IPS DF 6.9 (cell line): ENCODE data around the gene WDR77.

ENCODE experiments used
- DNase-seq: peaks from one replicate; pipeline ENCODE4 v3.0.0-alpha.2; 2013; ENCODE audit warnings: low read depth, low spot score
- H3K27ac ChIP-seq: one replicate; pipeline ENCODE4 v1.5.1; 2013; ENCODE audit warnings: low read length, control low read depth
- H3K27me3 ChIP-seq: 2 replicates; pipeline ENCODE4 v1.6.1; 2013; ENCODE audit warnings: mild to moderate bottlenecking, low read length; ENCODE audit not compliant: control insufficient read depth, insufficient read depth
- H3K36me3 ChIP-seq: 2 replicates; pipeline ENCODE4 v1.6.1; 2013; ENCODE audit warnings: low read length; ENCODE audit not compliant: control insufficient read depth, insufficient read depth
- H3K4me1 ChIP-seq: 2 replicates; pipeline ENCODE4 v1.6.1; 2013; ENCODE audit warnings: low read length; ENCODE audit not compliant: control insufficient read depth, insufficient read depth
- H3K4me3 ChIP-seq: 2 replicates; pipeline ENCODE4 v1.5.1; 2013; ENCODE audit warnings: mild to moderate bottlenecking, low read length
- H3K9me3 ChIP-seq: 2 replicates; pipeline ENCODE4 v1.6.1; 2013; ENCODE audit warnings: low read length, inconsistent platforms; ENCODE audit not compliant: control insufficient read depth, insufficient read depth
- WGBS: extraction: QIAGEN DNeasy Blood & Tissue Kit; methylation state at CpG from one replicate; pipeline ENCODE4 v1.1.7; 2013; ENCODE audit warnings: mixed read lengths, missing lambda C conversion rate; ENCODE audit not compliant: insufficient read length, insufficient coverage; 5-methylcytosine and 5-hydroxymethylcytosine counted together

The WDR77 gene

GRCh38 chr1:111448918-111449702 is at the start of gene WDR77, which contains the start of gene ATP5PB:
WDR77 (minus strand) TSS chr1:111449256; CDS start chr1:111449169, 87 bp downstream.
ATP5PB (plus strand) TSS chr1:111449464; CDS start chr1:111449542, 78 bp downstream.
- Histone ChIP-seq H3K4me3 (peak within 1 kb of the TSS; percentile 97), H3K27ac (no peak within 1 kb of the TSS), H3K27me3 (no peaks in the 10 kb centered on the region), H3K4me1 (no peaks in the 10 kb centered on the region), H3K36me3 (no peaks in the 10 kb centered on the region), H3K9me3 (no peaks in the 10 kb centered on the region)
- WGBS, result no CpG with 5 or more reads among the region's 54 CpGs
- DNase-seq, result peak; percentile 97

GRCh38 chr1:111497592-111497991 is 48.5 kb upstream of the WDR77 start:
- no CpG with 5 or more reads among the region's 5 CpGs for WGBS
- Histone ChIP-seq H3K9me3 (no peaks in the 10 kb centered on the region), H3K4me3 (no peak overlapping the region), H3K4me1 (peaks cover 2% of the 10 kb centered on the region; the same call in 1 of the 2 replicates), H3K27me3 (no peaks in the 10 kb centered on the region), H3K36me3 (no peaks in the 10 kb centered on the region; the same call in 1 of the 2 replicates), H3K27ac (no peak overlapping the region)
- DNase-seq, result no peak

- Histone ChIP-seq H3K9me3 (no peaks in the 10 kb centered on the region), H3K36me3 (no peaks in the 10 kb centered on the region; the same call in 1 of the 2 replicates), H3K27ac (no peak overlapping the region), H3K27me3 (no peaks in the 10 kb centered on the region), H3K4me1 (peaks cover 2% of the 10 kb centered on the region; the same call in 1 of the 2 replicates), H3K4me3 (no peak overlapping the region)
- no CpG with 5 or more reads among the region's 4 CpGs for WGBS
- no peak for DNase-seq
These were observed 47.3 kb upstream of the WDR77 start for GRCh38 chr1:111496398-111496797.

GRCh38 chr1:111491070-111491469 is 42.0 kb upstream of the WDR77 start:
- no peak for DNase-seq
- Histone ChIP-seq H3K4me1 (peaks cover 2% of the 10 kb centered on the region; the same call in 1 of the 2 replicates), H3K36me3 (no peaks in the 10 kb centered on the region), H3K4me3 (no peak overlapping the region), H3K27me3 (no peaks in the 10 kb centered on the region), H3K9me3 (no peaks in the 10 kb centered on the region), H3K27ac (no peak overlapping the region)
- no CpG with 5 or more reads among the region's 7 CpGs for WGBS

- no CpG with 5 or more reads among the region's 4 CpGs for WGBS
- Histone ChIP-seq H3K27me3 (no peaks in the 10 kb centered on the region), H3K36me3 (no peaks in the 10 kb centered on the region), H3K9me3 (no peaks in the 10 kb centered on the region), H3K27ac (no peak overlapping the region), H3K4me3 (no peak overlapping the region), H3K4me1 (peaks cover 2% of the 10 kb centered on the region; the same call in 1 of the 2 replicates)
- no peak for DNase-seq
These were observed 41.2 kb upstream of the WDR77 start for GRCh38 chr1:111490220-111490619.

GRCh38 chr1:111489604-111490003 is 40.5 kb upstream of the WDR77 start:
- H3K27me3 ChIP-seq, result no peaks in the 10 kb centered on the region
- H3K9me3 ChIP-seq, result no peaks in the 10 kb centered on the region
- H3K4me1 ChIP-seq, result peaks cover 2% of the 10 kb centered on the region; the same call in 1 of the 2 replicates
- no CpG with 5 or more reads among the region's 4 CpGs for WGBS
- no peak for DNase-seq
- no peaks in the 10 kb centered on the region for H3K36me3 ChIP-seq
- H3K4me3 ChIP-seq, result no peak overlapping the region
- no peak overlapping the region for H3K27ac ChIP-seq

- WGBS, result no CpG with 5 or more reads among the region's 9 CpGs
- no peaks in the 10 kb centered on the region for H3K36me3 ChIP-seq
- H3K27me3 ChIP-seq, result no peaks in the 10 kb centered on the region
- no peak overlapping the region for H3K27ac ChIP-seq
- peaks cover 2% of the 10 kb centered on the region; the same call in 1 of the 2 replicates for H3K4me1 ChIP-seq
- no peaks in the 10 kb centered on the region for H3K9me3 ChIP-seq
- no peak overlapping the region for H3K4me3 ChIP-seq
- DNase-seq, result no peak
These were observed 39.6 kb upstream of the WDR77 start for GRCh38 chr1:111488669-111489068.

- Histone ChIP-seq H3K4me3 (no peak overlapping the region), H3K27me3 (no peaks in the 10 kb centered on the region), H3K27ac (no peak overlapping the region), H3K36me3 (no peaks in the 10 kb centered on the region), H3K4me1 (no peaks in the 10 kb centered on the region), H3K9me3 (no peaks in the 10 kb centered on the region)
- no peak for DNase-seq
- no CpG with 5 or more reads among the region's 6 CpGs for WGBS
These were observed 38.1 kb upstream of the WDR77 start for GRCh38 chr1:111487133-111487532.

- WGBS, result no CpG with 5 or more reads among the region's 7 CpGs
- DNase-seq, result no peak
- no peaks in the 10 kb centered on the region for H3K36me3 ChIP-seq
- no peaks in the 10 kb centered on the region for H3K27me3 ChIP-seq
- no peak overlapping the region for H3K27ac ChIP-seq
- no peak overlapping the region for H3K4me3 ChIP-seq
- no peaks in the 10 kb centered on the region for H3K4me1 ChIP-seq
- no peaks in the 10 kb centered on the region for H3K9me3 ChIP-seq
These were observed 37.4 kb upstream of the WDR77 start for GRCh38 chr1:111486431-111486830.

GRCh38 chr1:111484391-111485026 is 35.5 kb upstream of the WDR77 start:
- Histone ChIP-seq H3K27me3 (no peaks in the 10 kb centered on the region), H3K4me3 (no peak overlapping the region), H3K9me3 (no peaks in the 10 kb centered on the region), H3K27ac (no peak overlapping the region), H3K4me1 (no peaks in the 10 kb centered on the region), H3K36me3 (no peaks in the 10 kb centered on the region)
- no peak for DNase-seq
